HT-29 (cell line): ENCODE data around the gene SLC24A4. TPM values are rescaled to one million over a fixed set of nuclear protein-coding genes. Genes with fewer than 3 reads are reported as not detected.

Experiments used
- DNase-seq: peaks from one replicate; pipeline ENCODE4 v3.0.0-alpha.2; 2015; ENCODE audit warnings: low spot score
- total RNA-seq: library from RNA; depleted of rRNA; stranded (reverse); fragments of >200 nt; shearing (Covaris generic); gene quantifications from 2 replicates; pipeline ENCODE4 v1.2.3, GENCODE V29; 2014; rRNA removed

The SLC24A4 gene, protein sequence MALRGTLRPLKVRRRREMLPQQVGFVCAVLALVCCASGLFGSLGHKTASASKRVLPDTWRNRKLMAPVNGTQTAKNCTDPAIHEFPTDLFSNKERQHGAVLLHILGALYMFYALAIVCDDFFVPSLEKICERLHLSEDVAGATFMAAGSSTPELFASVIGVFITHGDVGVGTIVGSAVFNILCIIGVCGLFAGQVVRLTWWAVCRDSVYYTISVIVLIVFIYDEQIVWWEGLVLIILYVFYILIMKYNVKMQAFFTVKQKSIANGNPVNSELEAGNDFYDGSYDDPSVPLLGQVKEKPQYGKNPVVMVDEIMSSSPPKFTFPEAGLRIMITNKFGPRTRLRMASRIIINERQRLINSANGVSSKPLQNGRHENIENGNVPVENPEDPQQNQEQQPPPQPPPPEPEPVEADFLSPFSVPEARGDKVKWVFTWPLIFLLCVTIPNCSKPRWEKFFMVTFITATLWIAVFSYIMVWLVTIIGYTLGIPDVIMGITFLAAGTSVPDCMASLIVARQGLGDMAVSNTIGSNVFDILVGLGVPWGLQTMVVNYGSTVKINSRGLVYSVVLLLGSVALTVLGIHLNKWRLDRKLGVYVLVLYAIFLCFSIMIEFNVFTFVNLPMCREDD
- total RNA-seq = not detected in 2 replicates

- no peak for DNase-seq
Observed at GRCh38 chr14:92323011-92323915, at the start of gene SLC24A4. Gene SLC24A4 (plus strand): TSS chr14:92323165. CDS start chr14:92323831, 666 bp downstream.

DNA sequence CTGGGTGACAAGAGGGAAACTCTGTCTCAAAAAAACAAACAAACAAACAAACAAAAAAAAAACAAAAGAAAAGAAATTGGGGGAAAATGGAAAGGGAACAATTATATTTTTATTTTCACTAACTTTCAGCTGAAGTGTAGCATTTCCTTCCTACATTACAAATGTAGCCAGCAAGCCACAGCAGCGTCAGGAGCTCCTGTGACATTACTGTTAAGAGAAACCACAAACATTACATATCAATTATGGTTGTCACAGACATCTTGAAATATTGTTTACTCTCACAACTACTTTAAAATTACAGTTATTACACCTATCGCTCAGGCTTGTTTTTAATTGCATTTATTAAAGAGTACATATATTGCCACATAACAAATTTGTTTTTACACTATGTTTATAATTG is 49.8 kb upstream of the SLC24A4 start:
- DNase-seq = no peak

GRCh38 chr14:92274055-92274454 is 48.9 kb upstream of the SLC24A4 start:
- DNase-seq = no peak

- DNase-seq = no peak
Observed at GRCh38 chr14:92276074-92276473, 46.9 kb upstream of the SLC24A4 start.

DNA sequence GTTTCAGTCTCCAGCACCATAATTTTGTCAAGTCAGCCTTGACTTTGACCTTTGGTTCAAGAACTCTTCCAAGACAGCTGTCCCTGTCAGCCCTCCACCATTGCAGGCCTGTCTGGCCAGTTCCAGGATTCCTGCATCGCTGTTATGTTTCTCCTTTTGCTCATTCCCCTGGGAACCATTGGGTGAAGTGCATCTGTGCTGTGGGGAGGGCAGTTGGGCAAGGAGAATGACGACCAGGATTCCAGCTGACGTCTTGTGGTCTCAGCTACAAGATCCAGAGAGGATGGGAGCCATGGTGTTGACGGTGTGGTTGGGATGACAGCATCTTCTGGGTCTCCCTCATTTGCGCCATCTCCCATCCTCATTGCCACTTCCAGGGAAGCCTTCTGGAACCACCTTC is 45.9 kb upstream of the SLC24A4 start:
- DNase-seq = no peak

DNA sequence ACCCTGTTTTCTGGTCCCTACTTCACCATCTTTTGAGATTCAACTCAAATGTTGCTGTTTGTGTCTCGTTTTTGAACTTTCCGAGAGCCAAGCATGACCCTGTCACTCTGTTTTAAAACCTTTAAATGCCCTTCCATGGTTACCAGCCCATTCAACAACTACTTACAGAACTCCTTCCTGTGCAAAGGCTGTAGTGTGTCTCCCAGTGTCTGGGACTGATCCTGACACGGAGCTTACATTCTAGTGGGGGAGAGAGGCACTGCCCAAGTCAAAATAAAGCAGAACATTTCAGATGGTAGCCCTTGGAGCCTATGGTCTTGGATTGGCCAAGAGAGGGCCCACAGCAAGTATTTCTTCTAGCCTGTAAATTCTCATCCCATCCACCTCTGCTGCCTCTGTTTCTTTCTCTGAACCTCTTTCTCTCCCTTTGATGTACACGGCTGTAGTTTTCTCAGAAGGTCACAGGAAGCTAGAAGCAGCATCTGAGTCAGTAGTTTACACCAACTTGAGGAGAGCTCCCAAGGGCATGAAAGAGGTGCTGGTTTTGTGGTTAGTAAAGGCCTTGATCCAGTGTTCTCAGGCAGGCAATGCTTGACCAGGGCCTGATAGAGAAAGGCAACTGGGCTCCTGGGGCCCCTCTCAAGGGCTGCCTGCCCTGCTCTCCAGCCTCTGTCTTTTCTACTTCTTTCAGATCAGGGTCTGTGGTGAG is 42.3 kb upstream of the SLC24A4 start:
- DNase-seq = no peak

- no peak for DNase-seq
Observed at GRCh38 chr14:92282669-92283068, 40.3 kb upstream of the SLC24A4 start.

DNA sequence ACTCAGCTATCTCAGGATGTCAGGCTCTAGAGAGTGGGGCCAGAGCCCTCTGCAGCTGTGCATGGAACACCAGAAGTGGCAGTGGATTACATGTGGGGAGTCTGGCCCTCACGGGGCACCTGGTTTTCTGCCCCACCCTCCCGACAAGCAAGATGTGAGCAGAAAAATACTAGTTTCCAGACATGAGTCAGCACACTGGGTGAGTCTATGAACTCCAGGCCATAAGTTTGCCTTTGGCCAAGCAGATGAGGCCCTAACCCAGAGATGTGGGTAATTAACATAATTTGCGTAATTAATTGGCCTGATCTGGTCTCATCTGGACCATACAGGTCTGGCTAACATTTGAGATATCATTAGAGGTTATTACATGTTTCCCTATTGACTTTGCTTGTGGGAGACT is 37.7 kb upstream of the SLC24A4 start:
- DNase-seq = no peak

DNA sequence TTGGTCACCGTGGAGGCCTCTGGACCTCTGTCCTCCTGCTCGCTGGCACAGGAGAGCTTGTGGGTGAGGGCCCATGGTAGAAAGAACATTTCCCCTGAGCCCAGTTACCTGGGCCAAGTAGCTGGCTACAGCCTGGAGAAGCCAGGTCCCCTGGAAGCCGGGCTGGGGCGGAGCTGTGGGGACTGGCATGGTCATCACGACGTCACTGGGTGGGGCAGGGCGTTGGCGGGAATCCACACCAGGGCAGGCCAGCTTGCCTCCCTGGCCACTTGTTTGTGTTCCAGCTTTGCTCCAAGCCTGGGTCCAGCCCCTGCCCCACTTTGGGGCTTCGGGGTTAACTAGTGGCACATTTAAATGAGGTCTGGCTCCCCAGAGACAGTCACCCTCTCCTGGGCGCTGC is 35.0 kb upstream of the SLC24A4 start:
- DNase-seq = peak; percentile 18

- DNase-seq = no peak
Observed at GRCh38 chr14:92288994-92289660, 33.8 kb upstream of the SLC24A4 start.

DNA sequence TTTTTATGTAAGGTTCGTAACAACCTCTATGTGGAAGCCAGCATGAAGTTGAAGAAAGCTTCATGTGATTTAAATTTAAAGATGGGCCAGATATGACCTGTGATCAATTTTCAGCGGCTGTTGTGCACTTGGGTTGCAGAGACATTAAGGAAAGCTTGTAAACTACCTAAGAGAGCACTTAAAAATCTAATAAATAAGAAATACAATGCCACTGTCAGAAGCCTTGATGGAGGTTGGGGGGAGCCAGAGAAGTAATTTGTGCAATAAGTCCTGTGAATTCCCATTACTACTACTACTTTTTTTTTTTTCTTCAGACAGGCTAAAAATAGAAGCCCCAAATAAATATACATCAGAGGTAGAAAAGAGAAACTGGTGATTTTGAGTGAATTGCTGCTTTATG is 30.3 kb upstream of the SLC24A4 start:
- no peak for DNase-seq

DNA sequence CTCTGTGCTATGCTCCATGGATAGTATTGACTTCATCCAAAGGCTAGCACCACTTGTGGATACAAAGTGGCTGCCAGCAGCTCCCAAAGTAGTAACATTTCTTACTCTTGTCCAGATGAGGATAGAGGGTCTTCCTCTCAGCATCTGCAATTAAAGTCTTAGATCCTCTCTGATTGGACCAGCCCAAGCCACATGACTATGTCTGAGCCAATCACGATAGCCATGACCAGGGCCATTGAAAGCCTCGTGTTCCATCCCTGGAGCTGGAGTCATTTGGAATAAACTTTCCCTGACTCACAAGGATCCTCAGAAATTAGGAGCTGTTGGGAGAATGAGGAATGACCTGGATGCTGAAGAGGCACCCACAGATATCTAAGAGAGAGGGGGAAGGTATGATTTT is 28.5 kb upstream of the SLC24A4 start:
- no peak for DNase-seq

GRCh38 chr14:92297818-92298595 is 25.0 kb upstream of the SLC24A4 start:
- DNase-seq = no peak

DNA sequence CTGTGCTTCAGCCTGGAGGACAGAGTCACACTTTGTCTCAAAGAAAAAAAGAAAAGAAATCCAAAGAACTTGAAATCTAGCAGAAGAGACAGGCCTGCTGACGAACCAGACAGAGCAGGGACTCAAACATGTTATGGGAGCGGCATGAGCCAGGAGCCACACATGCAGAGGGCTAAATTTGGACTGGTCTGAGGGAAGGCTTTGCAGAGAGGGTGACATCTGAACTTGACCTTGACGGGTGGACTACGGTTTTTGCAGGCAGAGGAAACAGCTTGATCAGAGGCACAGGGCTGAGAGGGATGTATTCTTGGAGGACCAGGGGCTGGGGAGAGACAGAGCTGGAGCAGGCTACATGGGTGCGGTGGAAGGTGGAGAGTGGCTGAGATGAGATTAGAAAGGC is 20.5 kb upstream of the SLC24A4 start:
- DNase-seq = no peak

GRCh38 chr14:92308716-92309115 is 14.2 kb upstream of the SLC24A4 start:
- DNase-seq = no peak

DNA sequence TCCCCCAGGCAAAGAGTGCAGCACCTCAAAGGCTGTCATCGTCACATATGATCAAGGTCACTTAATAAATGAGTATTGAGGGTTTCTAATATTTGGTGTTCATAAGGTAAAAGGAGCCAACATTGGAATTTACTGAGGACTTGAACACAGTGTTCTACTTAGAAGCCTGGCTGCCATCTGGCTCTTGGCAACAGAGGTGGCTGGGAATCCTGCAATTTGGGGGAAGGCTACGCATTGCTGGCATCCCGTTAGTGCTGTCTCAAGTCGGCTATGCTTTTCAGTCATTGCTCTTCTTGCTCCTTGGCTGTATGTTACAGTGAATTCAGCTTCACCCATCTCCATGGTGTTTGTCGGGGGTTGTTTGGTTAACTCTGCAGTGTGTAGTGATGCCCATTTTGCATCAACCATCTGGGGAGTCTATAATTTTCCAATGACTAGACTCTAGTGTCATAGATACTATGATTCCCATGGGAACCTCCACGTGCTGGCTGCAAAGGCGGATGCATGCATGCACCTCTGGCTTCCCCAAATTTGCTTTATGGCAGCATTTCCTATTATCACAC is 12.9 kb upstream of the SLC24A4 start:
- no peak for DNase-seq

DNA sequence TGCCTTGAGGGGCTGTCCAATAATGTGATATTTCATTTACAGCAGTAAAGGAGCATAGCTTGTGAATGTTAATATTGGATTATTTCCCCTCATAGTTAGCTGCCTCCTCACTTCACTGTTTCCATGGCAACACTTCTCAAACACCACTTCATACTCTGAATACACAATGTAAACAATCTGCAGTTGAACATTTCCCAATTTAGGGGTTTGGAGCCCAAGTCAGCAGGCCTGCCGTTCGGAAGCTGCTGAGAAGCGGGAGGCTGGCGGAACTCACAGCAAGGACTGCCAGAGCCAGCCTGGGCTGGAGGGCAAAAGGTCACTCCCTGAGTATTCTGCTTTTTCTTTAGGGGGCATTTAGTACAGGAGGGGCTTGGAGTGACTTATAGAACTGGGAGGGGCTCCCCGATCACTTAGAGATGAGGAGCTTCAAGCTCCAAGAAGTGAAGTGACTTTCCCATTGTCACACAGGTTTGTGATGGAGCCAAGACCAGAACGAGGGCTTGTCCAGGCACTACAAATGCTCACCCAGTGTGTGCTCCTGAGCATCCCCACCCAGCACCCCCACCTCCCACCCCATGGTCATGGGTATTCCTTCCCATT is 12.1 kb upstream of the SLC24A4 start:
- no peak for DNase-seq

GRCh38 chr14:92314182-92314581 is 8.8 kb upstream of the SLC24A4 start:
- DNase-seq = no peak

DNA sequence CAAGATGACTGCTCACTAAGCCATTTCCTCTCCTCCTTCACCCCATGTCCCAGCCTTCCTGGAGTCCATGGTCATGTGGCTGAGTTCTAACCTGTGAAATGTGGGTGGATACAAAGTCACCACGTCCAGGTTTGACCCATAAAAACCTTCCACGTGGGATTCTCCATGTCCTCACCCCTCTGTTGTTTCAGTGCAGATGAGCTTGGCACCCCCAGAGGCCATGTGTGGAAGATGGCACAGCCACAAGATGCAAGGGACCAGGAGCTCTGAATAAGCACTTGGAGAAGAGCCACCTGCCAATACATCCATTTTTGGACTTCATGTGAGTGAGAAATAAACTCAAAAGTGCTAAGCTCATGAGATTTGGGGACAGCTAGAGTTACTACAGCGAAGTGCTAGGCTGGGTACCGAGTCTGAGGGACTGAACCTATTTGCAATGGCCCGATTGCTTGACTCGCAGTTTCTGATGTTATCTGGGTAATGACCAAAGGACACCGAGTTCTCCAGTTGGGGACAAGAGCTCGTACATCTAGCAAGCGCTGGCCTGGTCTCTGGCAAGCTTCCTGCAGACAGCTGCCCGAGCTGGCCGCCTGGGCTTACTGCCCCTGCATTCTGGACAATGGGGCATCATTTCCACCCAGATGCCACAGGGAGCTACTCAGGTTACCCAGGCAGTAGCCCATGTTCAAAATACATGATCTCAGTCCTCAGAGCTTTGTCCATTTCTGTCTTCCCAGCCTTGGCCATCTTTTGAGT is 7.7 kb upstream of the SLC24A4 start:
- DNase-seq = no peak
